Stimulated activated CD4-positive, alpha-beta T cell treated with anti-CD3 and anti-CD28 coated beads, Interleukin-4, amount 100 ng/mL, for 24 hours (primary cell): Measurements from ENCODE around the gene LARGE2.
"Not testable (repeated sequence)": the region's sequence is repeated elsewhere in the genome, so short reads cannot be mapped to it uniquely, and the experiment has no call there.

Source experiments
- DNase-seq: peaks from one replicate; pipeline ENCODE4 v3.0.0-alpha.2; 2020

The LARGE2 gene

DNA sequence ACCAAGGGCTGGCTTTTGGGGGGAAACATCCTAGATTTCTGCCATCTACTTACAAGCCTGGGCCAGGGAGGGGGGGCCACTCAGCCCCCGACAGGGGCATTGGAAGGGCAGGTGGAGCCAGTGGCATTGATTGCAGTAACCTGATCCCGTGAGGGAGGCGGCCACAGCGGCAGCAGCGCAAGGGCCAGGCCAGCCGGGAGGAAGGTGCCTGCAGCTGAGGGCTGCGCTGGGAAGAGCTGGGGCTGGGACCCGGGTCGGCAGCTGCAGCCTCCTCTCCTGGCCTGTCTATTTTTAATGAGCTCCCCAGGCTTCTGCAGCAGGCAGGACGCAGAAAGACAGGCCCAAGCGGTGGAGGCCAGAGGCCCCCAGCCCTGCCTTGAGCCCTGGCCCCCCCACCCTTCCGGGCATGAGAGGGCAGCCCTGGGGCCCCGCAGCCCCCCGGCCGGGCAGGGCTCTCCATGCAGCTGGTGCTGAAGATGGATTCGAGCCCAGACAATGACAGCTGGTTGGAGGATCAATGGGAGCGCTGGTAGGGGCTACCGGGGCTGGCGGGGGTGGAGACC is 26.0 kb upstream of the LARGE2 start:
- no peak for DNase-seq

DNA sequence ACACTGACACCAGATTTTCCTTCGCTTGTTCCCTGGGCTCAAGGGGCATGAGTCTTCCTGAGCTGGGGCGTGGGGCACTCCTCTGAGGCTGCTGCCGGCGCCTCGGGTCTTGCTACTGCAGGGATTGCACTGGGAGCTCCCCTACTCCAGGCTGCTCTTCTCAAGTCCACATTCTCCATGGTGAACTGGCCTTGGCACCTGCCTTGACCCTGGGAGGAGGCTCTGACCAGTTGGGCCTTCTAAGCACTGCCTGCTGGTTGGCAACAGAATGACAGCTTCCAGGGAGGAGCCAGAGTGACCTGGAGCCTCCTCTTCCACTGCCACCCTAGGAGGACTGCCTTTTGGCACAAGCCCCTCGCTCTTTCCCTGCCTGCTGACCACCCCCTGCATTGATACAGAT is 24.9 kb upstream of the LARGE2 start:
- DNase-seq, result no peak

DNA sequence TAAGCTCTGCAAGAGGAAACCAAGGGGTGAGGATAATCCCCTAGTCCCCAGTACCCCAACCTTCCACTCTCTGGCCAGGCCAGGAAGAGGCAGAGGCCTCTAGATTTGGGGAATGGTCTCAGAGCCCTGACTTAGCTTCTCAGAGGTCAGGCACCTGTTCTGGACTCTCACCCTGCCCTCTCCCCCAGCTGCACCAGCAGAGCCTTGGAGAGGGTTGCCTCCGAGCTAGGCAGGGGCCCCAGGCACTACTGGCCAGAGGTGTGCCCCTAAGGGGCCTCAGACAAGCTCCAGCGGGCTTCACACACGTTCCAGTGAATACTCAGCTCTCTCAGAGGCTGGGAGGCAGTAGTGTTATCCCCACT is 23.4 kb upstream of the LARGE2 start:
- DNase-seq, result no peak

DNA sequence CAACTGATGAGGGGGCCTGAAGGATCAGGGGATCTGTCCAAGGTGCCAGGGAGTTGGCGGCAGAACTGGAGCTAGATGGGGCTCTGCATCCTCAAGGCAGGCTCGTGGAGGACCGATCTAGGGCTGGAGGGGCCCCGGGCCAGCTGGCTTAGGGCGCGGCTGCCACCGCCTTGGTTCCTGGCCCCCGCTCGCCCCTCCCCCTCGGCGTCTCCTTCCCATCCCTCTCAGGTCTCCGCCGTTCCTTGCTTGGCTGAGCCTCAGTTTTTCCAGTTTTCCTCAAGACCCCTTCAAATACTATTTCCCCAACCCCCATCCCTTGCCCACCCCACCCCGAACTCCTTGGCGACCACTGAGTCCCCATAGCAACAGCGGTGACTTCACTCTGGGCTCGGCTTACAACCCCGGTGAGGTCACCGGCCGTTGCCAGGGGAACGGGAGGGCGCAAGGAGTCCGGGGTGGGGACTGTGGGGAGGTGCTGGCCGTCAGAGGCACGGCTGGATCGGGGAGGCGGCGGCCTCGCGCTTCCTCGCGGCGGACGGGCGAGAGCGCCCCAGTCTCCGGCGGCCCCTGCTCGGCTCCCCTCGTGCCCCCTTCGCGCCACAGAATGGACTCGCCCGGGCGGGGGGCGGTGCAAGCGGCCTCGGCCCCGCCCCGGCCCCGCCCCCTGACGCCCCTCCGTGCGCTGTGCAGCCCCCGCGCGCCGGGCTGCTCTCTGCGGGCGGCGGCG is 22.8 kb upstream of the LARGE2 start:
- DNase-seq, result peak; percentile 59

DNA sequence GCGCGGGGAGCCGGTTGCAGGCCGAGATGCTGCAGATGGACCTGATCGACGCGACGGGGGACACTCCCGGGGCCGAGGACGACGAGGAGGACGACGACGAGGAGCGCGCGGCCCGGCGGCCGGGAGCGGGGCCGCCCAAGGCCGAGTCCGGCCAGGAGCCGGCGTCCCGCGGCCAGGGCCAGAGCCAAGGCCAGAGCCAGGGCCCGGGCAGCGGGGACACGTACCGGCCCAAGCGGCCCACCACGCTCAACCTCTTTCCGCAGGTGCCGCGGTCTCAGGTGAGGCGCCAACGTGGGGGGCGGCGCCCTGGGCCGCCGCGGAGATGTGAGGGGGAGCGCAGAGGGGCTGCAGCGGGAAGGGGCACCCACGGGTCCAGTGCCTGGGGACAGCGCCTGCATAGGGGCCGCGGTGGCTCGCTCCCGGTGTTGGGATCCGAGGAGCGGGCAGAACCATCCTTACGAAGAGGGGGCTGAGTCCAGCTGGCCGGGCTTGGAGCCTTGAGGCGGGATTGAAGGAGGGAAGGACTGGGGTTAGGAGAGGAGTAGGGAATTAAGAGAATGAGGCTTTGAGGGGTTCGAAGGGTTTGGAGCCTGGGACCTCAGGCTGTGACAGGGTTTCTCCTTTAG is 22.2 kb upstream of the LARGE2 start:
- DNase-seq, result not testable (repeated sequence)

DNA sequence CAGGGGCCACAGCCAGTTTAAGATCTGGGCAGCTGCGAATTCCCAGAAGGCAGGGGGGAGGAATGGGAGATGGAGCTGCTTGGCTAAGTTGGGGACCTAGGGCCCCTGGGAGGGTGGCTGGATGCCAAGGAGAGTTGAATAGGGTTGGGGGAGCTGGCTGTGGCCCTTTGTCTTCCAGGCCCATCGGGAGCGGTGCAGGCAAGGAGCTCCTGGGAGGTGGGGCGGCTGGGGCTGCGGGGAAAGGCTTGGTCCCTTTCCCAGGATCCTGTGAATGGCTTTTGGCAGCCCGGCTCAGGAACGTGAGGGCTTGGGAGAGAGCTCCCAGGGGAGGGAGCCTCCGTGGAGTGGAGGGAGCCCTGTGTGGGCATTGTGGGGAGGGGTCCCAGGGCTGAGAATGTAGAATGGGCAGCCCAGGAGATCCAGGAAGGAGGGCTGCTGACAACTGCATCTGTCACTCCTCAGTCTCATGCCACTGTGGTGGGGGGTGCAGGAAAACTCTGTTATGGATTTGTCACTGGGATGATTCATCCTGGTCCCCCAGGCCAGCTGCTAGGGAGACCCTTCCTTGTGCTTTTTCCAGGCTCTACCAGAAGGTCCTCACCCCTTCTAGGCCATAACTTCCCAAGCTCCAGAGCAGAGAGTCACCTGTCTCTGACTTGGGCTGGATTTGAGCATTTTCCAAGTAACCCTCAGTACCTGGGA is 21.4 kb upstream of the LARGE2 start:
- no peak for DNase-seq

DNA sequence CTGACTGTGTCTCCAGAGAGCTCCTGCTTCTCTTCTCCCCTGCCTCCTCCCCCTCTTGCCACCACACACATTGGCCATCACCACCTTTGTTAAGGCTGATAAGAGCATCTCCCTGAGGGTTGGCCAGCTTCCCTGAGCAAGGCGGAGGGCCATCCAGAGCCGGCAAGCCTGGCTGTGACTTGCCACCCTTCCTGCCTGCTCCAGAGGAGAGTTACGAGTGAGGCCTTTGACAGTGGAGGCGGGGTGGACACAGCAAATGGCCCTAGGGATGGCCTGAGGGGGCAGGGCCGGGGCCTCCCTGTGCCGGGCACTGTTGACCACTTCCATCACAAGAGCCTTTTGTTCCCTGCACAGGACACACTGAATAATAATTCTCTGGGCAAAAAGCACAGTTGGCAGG is 20.8 kb upstream of the LARGE2 start:
- no peak for DNase-seq

DNA sequence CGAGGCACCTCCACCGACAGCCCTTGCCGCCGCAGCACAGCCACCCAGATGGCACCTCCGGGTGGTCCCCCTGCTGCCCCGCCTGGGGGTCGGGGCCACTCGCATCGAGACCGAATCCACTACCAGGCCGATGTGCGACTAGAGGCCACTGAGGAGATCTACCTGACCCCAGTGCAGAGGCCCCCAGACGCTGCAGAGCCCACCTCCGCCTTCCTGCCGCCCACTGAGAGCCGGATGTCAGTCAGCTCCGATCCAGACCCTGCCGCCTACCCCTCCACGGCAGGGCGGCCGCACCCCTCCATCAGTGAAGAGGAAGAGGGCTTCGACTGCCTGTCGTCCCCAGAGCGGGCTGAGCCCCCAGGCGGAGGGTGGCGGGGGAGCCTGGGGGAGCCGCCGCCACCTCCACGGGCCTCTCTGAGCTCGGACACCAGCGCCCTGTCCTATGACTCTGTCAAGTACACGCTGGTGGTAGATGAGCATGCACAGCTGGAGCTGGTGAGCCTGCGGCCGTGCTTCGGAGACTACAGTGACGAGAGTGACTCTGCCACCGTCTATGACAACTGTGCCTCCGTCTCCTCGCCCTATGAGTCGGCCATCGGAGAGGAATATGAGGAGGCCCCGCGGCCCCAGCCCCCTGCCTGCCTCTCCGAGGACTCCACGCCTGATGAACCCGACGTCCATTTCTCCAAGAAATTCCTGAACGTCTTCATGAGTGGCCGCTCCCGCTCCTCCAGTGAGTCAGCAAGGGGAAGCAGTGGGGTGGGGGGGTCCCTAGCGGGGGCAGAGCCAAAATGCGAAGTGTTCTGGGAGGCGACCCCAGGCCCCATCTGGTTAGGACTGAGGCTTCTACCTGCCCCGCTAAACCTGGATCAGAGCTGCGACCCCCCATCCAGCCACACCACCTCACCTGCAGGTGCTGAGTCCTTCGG is 19.7 kb upstream of the LARGE2 start:
- DNase-seq, result no peak

DNA sequence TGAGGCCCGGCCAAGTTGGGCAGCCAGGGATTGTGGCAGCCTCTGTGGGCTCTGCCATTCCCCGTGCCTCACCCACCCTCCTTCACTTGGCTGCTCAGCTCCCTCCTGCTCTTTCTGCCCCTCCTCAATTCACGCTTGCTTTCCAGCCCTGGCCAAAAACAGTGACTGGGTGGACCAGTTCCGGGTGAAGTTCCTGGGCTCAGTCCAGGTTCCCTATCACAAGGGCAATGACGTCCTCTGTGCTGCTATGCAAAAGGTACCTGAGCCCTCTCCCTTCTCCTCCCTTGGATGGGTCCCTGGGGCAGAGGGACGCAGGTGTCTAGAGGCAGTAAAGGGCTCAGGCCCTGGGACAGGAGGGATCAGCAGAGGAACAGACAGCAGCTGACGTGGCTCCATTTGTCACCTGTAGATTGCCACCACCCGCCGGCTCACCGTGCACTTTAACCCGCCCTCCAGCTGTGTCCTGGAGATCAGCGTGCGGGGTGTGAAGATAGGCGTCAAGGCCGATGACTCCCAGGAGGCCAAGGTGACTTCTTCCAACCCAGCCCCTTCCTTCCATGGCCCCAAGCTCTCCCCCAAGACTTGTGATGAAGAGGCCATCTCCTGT is 18.0 kb upstream of the LARGE2 start:
- no peak for DNase-seq

DNA sequence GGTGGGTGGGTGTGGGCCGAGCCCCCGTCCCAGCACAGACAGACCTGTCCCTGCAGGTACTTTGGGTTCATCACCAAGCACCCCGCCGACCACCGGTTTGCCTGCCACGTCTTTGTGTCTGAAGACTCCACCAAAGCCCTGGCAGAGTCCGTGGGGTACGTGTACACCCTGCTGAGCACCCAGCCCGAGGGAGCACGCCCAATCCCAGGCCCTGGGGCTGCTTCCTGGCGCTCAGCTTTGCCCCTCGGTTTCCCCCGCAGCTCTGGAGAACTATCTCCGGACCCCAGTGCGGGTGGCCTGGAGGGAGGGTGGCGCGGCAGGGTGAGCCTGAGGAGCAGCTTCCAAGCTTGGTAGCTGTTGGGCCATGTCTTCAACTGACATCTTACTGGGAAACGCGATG is 17.4 kb upstream of the LARGE2 start:
- no peak for DNase-seq

DNA sequence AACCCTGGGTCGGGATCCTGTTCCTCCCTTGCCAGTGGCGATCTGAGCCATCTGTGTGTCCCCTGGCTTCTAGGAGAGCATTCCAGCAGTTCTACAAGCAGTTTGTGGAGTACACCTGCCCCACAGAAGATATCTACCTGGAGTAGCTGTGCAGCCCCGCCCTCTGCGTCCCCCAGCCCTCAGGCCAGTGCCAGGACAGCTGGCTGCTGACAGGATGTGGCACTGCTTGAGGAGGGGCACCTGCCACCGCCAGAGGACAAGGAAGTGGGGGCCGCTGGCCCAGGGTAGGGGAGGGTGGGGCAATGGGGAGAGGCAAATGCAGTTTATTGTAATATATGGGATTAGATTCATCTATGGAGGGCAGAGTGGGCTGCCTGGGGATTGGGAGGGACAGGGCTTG is 16.9 kb upstream of the LARGE2 start:
- not testable (repeated sequence) for DNase-seq

DNA sequence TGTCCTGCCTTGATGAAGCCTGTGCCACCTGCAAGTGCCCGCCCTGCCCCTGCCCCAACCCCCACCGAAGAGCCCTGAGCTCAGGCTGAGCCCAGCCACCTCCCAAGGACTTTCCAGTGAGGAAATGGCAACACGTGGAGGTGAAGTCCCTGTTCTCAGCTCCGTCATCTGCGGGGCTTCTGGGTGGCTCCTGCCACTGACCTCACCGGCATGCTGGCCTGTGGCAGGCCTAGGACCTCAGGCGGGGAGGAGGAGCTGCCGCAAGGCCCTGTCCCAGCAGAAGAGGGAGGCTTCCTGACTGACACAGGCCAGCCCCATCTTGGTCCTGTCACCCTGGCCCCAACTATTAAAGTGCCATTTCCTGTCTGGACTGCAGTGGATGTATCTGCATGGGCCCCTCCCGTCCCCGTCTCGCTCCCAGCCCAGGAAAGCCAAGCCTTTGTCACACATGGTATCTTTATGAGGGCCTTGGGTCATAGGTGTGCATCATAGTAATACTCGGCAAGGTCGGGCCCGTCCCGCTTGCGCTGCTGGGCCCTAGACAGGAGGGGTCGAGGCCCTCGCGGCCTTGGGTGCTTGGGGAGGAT is 16.3 kb upstream of the LARGE2 start:
- no peak for DNase-seq

DNA sequence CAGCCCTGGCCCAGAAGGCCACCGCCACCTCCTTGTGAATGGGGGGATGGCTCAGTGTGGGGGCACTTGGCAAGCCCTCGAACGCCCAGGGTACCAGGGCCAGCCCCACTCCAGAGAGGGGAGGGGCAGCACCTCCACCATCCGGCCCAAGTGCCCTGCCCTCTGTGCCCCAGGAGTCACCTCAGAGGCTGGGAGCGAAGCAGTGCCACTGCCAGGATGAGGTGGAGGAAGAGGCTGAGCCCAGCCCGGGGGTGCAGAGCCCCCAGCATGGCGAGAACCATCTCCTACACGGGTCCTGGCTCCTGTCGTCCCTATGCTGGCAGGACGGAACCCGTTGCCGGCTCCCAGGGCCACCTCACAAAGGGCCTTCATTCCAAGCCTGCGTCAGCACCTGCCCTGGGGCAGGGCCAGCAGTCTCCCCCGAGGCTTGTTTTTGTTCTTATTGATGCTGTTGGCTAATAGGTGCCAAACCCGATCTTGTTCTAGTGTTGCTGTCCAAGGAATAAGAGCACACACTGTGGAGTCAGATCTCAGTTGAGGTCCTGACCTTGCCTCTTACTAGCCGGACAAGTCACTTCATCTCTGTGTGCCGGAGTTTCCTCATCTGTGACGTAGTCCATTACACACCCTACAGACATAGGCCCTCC is 15.4 kb upstream of the LARGE2 start, which contains the start of gene FREY1:
TSS of gene FREY1 (minus strand) at position 307 of the 647 bp plus-strand sequence. CDS start at position 281, 26 bp downstream.
- no peak for DNase-seq

DNA sequence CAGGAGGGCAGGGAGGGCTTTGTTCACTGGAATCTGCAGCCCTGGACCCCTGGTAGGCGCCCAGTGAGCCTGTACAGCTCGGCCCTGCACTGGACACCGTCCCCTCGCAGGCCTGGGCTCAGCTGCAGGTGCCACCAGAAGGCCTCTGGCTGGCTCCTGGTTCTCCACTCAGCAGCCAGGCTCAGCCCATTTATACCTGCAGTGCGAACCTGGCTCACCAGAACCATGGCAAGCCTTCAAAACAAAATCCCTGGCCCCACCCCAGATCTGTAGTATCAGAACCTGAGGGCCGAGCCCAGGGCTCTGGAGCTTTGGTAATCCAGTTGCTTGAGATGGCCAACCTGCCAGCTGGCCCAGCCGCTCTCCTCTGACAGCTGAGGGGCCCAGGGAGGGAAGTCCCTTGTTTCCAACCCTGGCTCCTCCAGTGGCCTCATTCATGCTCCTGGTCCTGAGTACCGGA is 14.5 kb upstream of the LARGE2 start:
- DNase-seq, result no peak

DNA sequence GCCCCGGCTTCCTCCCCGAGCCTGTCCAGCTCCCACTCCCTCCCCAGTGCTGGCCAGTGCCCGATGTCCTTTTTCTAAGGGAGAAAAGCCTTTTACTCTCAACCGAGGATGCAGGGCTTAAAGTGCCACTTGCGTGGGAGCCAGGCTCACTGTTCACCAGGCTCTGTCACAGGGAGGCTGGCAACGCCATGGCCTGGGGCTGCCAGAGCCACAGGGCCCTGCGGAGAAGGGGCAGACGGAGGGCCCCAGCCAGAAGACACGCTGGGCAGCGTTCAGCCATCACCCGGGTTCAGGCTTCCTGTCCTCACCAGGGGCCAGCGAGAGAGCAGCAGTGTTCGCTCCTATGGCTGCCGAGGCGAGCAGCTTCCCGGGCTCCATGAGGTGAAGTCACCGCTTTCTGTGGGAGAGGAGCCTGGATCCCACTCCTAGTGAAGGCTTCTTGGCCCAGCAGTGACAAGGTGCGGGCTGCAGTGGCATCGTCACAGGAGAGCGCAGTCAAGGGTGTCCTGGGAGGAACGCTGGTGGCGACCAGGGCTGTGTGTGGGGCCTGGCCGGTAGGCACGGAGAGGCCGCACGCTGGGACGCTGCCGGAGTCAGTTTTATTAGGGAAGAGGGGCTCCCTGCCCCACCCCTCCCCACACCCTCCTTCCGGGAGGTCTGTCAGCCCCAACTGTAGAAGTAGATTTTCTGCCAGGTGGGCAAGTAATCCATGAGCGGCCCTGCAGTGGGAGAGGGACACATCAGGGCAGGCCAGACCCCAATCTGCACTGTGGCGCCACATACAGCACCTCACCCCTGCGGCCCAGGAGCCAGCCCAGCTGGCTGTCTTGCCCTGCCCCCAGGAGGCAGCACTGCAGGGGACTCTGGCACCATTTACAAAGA is 12.6 kb upstream of the LARGE2 start:
- DNase-seq, result no peak

DNA sequence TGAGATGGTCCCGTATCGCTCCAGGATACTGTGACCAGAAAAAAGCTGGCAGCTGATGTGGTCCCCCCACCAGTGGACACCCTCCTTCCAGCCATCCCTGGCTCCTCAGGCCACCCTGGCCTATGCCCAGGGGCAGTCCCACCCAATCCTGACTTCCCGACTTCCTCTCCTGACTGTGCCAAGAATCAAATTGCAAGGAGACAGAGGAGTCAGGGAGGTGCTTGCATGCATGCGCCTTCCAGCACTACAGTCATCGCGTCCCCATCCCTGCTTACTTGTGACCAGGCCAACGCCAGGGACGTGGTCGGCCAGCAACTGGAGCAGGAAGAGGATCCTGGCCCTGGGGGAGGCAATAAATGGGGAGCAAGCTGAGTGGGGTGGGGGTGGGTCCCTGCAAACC is 11.8 kb upstream of the LARGE2 start:
- no peak for DNase-seq

DNA sequence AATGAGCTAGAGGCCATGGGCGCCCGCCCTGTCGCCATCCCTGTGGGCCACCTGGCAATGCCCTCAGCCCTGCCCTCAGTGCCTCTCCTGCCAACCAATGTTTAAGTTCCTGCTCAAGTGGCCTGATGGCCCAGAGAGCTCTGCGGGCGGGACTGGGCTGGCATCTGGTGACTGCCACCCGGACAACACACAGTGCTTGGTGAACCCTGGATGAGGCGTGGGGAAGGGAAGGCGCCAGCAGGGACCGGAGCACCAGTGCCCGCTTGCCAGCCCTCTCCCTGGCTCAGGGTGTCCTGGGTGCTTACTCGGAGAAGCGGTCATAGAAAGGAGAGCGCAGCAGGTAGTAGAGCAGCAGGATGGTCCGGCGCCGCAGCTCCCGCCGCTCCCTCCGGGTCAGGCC is 8.9 kb upstream of the LARGE2 start:
- DNase-seq, result no peak

DNA sequence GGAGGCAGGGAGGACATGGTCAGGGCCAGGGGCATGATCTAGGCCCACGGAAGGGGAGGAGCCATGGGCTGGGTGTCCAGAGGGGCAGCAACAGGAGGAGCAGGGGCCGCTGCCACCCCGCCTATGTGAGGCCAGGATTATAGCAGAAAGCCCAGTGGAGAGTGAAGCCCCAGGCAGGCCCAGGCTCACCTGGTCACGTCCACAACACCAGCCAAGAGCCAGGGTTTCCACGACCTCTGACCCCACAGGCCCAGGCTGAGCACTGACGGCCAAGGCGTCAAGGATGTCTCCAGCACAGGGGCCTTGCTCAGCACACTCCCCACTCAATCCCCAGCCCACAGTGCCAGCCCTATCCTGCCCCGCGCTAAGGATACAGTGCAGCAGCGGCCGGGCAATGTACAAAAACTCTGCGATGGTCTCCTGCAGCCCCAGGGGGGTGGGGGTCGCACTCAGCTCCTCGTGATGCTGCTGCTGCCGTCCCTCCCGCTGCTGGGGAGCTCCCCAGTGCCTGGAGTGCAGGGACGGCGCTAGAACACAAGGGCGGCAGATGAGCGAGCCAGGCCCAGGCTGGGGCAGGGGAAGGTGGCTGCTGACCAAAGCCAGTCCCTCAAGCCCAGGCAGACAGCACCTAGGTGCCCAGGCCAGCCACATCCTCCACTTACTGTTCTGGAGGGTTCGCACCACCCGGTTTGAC is 8.4 kb upstream of the LARGE2 start:
- DNase-seq, result no peak

DNA sequence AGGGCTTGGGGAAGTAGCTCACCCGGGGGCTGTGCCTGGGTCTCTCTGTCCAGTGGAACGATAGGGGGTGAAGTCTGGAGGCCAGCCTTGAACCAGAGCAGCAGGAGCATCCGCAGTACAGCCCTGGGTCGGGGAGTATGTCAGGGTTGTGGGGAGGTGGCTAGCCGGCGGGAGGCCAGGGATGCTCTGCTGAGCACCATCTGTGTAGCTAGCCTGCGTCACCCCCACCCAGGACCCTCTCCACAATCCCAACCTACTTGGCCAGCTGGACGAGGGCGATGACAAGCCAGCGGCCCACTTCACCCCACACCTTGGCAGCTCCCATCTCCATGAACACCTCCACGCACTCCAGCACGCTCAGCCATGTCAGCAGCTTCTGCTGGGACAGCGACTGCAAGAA is 7.0 kb upstream of the LARGE2 start:
- no peak for DNase-seq

DNA sequence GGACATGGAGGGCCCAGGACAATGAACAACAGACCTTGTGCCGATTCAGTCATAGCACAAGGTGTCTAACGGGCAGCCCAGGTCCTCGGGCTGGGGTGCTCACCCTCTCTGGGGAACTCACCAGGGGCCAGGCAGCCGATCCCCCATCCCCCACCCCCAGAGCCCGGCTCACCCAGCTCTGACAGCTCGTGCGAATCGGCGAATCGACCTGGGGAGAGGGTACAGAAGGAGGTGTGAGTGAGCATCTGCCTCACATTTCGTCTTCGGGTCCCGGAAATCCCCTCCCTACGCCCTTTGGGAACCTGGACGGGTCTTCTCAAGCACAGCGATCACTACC is 5.2 kb upstream of the LARGE2 start:
- peak; percentile 30 for DNase-seq
